MM.1S (cell line): ENCODE results near the gene FYTTD1.

ENCODE experiments used
- DNase-seq: peaks from one replicate; pipeline ENCODE4 v3.0.0-alpha.2; 2015
- H2AFZ ChIP-seq: fragments of 300-600 bp; sonication (generic); 2 replicates; pipeline ENCODE4 v1.6.0; 2016; ENCODE audit warnings: antibody characterized with exemption, low read length
- H3F3A ChIP-seq: fragments of 300-600 bp; sonication (generic); 2 replicates; pipeline ENCODE4 v1.6.1; 2016; ENCODE audit warnings: mild to moderate bottlenecking, antibody characterized with exemption, low read length, moderate library complexity, mixed read lengths; ENCODE audit not compliant: insufficient read depth
- H3K27ac ChIP-seq: fragments of 300-600 bp; sonication (generic); 2 replicates; pipeline ENCODE4 v1.5.1; 2016; ENCODE audit warnings: mild to moderate bottlenecking, low read length
- H3K27me3 ChIP-seq: fragments of 300-600 bp; sonication (generic); replicated peaks from 2 replicates; pipeline ENCODE4 v1.6.0; 2016; ENCODE audit warnings: low read length; ENCODE audit not compliant: insufficient read depth
- H3K36me3 ChIP-seq: fragments of 300-600 bp; sonication (generic); replicated peaks from 2 replicates; pipeline ENCODE4 v1.6.1; 2016; ENCODE audit warnings: mild to moderate bottlenecking, low read length, mixed read lengths; ENCODE audit not compliant: insufficient read depth
- H3K4me1 ChIP-seq: fragments of 300-600 bp; sonication (generic); 2 replicates; pipeline ENCODE4 v1.6.1; 2016; ENCODE audit warnings: low read length, mixed read lengths
- H3K4me2 ChIP-seq: fragments of 300-600 bp; sonication (generic); 2 replicates; pipeline ENCODE4 v1.6.0; 2016; ENCODE audit warnings: low read depth, low read length
- H3K4me3 ChIP-seq: fragments of 300-600 bp; sonication (generic); 2 replicates; pipeline ENCODE4 v1.5.1; 2016; ENCODE audit warnings: low read length, mixed read lengths
- H3K79me2 ChIP-seq: fragments of 300-600 bp; sonication (generic); 2 replicates; pipeline ENCODE4 v1.6.1; 2016; ENCODE audit warnings: mixed run types, low read length, mixed read lengths
- H3K9ac ChIP-seq: fragments of 300-600 bp; sonication (generic); 2 replicates; pipeline ENCODE4 v1.6.1; 2016; ENCODE audit warnings: low read length, mixed read lengths
- H3K9me2 ChIP-seq: fragments of 300-600 bp; sonication (generic); replicated peaks from 2 replicates; pipeline ENCODE4 v1.6.1; 2016; ENCODE audit warnings: mild to moderate bottlenecking, low read length, mixed read lengths; ENCODE audit not compliant: insufficient read depth
- H3K9me3 ChIP-seq: fragments of 300-600 bp; sonication (generic); replicated peaks from 2 replicates; pipeline ENCODE4 v1.6.1; 2016; ENCODE audit warnings: mild to moderate bottlenecking, low read length, mixed read lengths; ENCODE audit not compliant: insufficient read depth
- H4K20me1 ChIP-seq: fragments of 300-600 bp; sonication (generic); 2 replicates; pipeline ENCODE4 v1.6.1; 2016; ENCODE audit warnings: mild to moderate bottlenecking, low read length, moderate library complexity, mixed read lengths; ENCODE audit not compliant: insufficient read depth
- CTCF ChIP-seq: fragments of 300-600 bp; sonication (generic); IDR thresholded peaks from 2 replicates; pipeline ENCODE4 v1.5.1; 2016; ENCODE audit warnings: antibody characterized with exemption, low read length, mixed read lengths
- EZH2 ChIP-seq: fragments of 300-600 bp; sonication (generic); optimal IDR thresholded peaks from 2 replicates; pipeline ENCODE3; 2017; ENCODE audit warnings: low read depth, mild to moderate bottlenecking, antibody characterized with exemption, low read length, mixed read lengths
- EZH2phosphoT487 ChIP-seq: fragments of 300-600 bp; sonication (generic); IDR thresholded peaks from 2 replicates; pipeline ENCODE4 v1.6.1; 2018; ENCODE audit warnings: antibody characterized with exemption, low read length

The FYTTD1 gene

GRCh38 chr3:197784019-197784585 lies 34.4 kb downstream of the FYTTD1 start:
- Histone ChIP-seq H3K79me2 (no peaks in the 10 kb centered on the region), H3K27me3 (no peaks in the 10 kb centered on the region), H3K9me3 (no peaks in the 10 kb centered on the region), H3K9me2 (no peaks in the 10 kb centered on the region), H3K27ac (no peak overlapping the region), H3F3A (no peaks in the 10 kb centered on the region), H3K9ac (no peak overlapping the region), H2AFZ (no peak overlapping the region), H3K36me3 (0 out of 2 replicates have a peak, but pooled peaks cover 2% of the 10 kb centered on the region), H3K4me2 (no peak overlapping the region), H4K20me1 (no peaks in the 10 kb centered on the region), H3K4me3 (no peak overlapping the region), H3K4me1 (no peaks in the 10 kb centered on the region)
- TF ChIP-seq EZH2phosphoT487, result no peak
- DNase-seq, result no peak

GRCh38 chr3:197787412-197787811 lies 37.7 kb downstream of the FYTTD1 start:
- H3K4me3 ChIP-seq, result no peak overlapping the region
- H3K27me3 ChIP-seq, result no peaks in the 10 kb centered on the region
- H3K9me2 ChIP-seq, result no peaks in the 10 kb centered on the region
- H3F3A ChIP-seq, result peaks cover 25% of the 10 kb centered on the region
- H3K9ac ChIP-seq, result no peak overlapping the region
- H3K36me3 ChIP-seq, result 0 out of 2 replicates have a peak, but pooled peaks cover 2% of the 10 kb centered on the region
- TF ChIP-seq EZH2 (no peak), CTCF (no peak), EZH2phosphoT487 (no peak)
- no peak overlapping the region for H3K4me2 ChIP-seq
- no peak for DNase-seq
- no peaks in the 10 kb centered on the region for H3K9me3 ChIP-seq
- H3K4me1 ChIP-seq, result peaks cover 7% of the 10 kb centered on the region
- H3K79me2 ChIP-seq, result peaks cover 11% of the 10 kb centered on the region
- no peak overlapping the region for H3K27ac ChIP-seq
- H2AFZ ChIP-seq, result no peak overlapping the region
- no peaks in the 10 kb centered on the region for H4K20me1 ChIP-seq

GRCh38 chr3:197789309-197789708 lies 39.6 kb downstream of the FYTTD1 start:
- Histone ChIP-seq H3K79me2 (peaks cover 29% of the 10 kb centered on the region), H4K20me1 (no peaks in the 10 kb centered on the region), H3K4me2 (no peak overlapping the region), H3F3A (peaks cover 25% of the 10 kb centered on the region), H3K36me3 (no peaks in the 10 kb centered on the region), H3K27ac (no peak overlapping the region), H3K27me3 (no peaks in the 10 kb centered on the region), H2AFZ (no peak overlapping the region), H3K9ac (no peak overlapping the region), H3K4me3 (no peak overlapping the region), H3K9me3 (no peaks in the 10 kb centered on the region), H3K4me1 (peaks cover 7% of the 10 kb centered on the region), H3K9me2 (no peaks in the 10 kb centered on the region)
- no peak for DNase-seq
- TF ChIP-seq EZH2phosphoT487, result no peak
- TF ChIP-seq EZH2, result no peak
- TF ChIP-seq CTCF, result no peak

- peaks cover 25% of the 10 kb centered on the region for H3F3A ChIP-seq
- peak overlapping the region; percentile 83; the same call in 1 of the 2 replicates for H3K4me3 ChIP-seq
- peak overlapping the region; percentile 85 for H2AFZ ChIP-seq
- H3K36me3 ChIP-seq, result no peaks in the 10 kb centered on the region
- H3K27me3 ChIP-seq, result no peaks in the 10 kb centered on the region
- TF ChIP-seq EZH2 (no peak), EZH2phosphoT487 (no peak), CTCF (no peak)
- H3K4me1 ChIP-seq, result peaks cover 7% of the 10 kb centered on the region
- no peaks in the 10 kb centered on the region for H3K9me2 ChIP-seq
- no peak for DNase-seq
- peak overlapping the region; percentile 64; the same call in 1 of the 2 replicates for H3K4me2 ChIP-seq
- peak overlapping the region; percentile 92; the same call in 1 of the 2 replicates for H3K9ac ChIP-seq
- peaks cover 36% of the 10 kb centered on the region for H3K79me2 ChIP-seq
- H4K20me1 ChIP-seq, result no peaks in the 10 kb centered on the region
- H3K27ac ChIP-seq, result no peak overlapping the region
- no peaks in the 10 kb centered on the region for H3K9me3 ChIP-seq
Measured at GRCh38 chr3:197790033-197790432, 40.4 kb downstream of the FYTTD1 start.
